22Rv1 (cell line): ENCODE measurements around the gene TCERG1.

Experiments
- ZFX ChIP-seq: fragments of 450-650 bp; IDR thresholded peaks from 2 replicates; pipeline ENCODE4 v1.6.1; 2017; ENCODE audit warnings: antibody characterized with exemption, borderline replicate concordance
- TF ChIP-seq, protein P1 (sequence below): fragments of 450-650 bp; IDR thresholded peaks from 2 replicates; pipeline ENCODE4 v1.5.1; 2017; ENCODE audit warnings: mild to moderate bottlenecking

DNA sequence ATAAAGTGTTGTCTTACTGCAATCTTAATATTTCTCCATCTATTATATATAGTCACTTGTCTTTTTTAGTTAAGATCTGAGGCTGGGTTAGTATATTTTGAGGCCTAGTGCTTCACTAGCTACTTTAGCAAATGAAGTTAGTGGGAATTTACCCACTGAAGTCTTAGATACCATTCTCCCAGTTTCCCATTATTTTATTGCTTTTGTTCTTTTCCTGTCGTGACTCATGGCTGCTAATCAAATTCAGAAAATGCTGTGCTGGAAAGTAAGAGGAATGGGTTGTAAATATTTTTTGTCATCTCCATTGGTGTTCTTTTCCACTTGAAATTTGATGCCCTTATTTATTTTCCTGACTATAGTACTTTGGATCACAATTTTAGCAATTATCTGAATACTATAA is 14.2 kb downstream of the TCERG1 start:
- TF ChIP-seq, protein P1, sequence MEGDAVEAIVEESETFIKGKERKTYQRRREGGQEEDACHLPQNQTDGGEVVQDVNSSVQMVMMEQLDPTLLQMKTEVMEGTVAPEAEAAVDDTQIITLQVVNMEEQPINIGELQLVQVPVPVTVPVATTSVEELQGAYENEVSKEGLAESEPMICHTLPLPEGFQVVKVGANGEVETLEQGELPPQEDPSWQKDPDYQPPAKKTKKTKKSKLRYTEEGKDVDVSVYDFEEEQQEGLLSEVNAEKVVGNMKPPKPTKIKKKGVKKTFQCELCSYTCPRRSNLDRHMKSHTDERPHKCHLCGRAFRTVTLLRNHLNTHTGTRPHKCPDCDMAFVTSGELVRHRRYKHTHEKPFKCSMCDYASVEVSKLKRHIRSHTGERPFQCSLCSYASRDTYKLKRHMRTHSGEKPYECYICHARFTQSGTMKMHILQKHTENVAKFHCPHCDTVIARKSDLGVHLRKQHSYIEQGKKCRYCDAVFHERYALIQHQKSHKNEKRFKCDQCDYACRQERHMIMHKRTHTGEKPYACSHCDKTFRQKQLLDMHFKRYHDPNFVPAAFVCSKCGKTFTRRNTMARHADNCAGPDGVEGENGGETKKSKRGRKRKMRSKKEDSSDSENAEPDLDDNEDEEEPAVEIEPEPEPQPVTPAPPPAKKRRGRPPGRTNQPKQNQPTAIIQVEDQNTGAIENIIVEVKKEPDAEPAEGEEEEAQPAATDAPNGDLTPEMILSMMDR = no peak
- TF ChIP-seq ZFX = no peak
